NCI-H2227 (cell line): ENCODE measurements around the gene RAD17.
"Not testable (repeated sequence)": the region's sequence is repeated elsewhere in the genome, so short reads cannot be mapped to it uniquely, and the experiment has no call there.

Source experiments
- DNase-seq: peaks from one replicate; lab custom pipeline; 2025; ENCODE audit not compliant: unreplicated experiment; lab: John Stamatoyannopoulos, UW

Gene RAD17

GRCh38 chr5:69374911-69375446, 5.4 kb downstream of the RAD17 start:
- no peak for DNase-seq

GRCh38 chr5:69378376-69378775, 8.8 kb downstream of the RAD17 start:
- DNase-seq, result no peak

DNA sequence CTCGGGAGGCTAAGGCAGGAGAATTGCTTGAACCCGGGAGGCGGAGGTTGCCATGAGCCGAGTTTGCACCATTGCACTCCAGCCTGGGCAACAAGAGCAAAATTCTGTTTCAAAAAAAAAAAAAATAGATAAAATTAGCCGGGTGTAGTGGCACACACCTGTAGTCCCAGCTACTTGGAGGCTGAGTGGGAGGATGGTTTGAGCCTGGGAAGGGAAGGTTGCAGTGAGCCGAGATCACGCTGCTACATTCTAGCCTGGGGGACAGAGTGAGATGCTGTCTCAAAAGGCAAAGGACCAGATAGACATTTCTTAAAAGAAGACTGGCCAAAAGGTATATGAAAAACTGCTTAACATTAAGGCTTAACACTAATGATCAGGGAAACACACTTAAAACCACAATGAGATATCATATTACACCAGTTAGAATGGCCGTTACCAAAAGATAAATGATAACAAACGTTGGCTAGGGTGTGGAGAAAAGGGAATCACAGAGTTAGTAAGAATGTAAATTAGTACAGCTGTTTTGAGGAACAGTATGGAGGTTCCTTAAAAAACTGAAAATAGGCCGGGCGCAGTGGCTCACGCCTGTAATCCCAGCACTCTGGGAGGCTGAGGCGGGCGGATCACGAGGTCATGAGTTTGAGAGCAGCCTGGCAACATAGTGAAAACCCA, 35.2 kb downstream of the RAD17 start:
- DNase-seq, result no peak

- peak; percentile 62 for DNase-seq
Observed at GRCh38 chr5:69414885-69415583, 45.4 kb downstream of the RAD17 start, which contains the start of gene MARVELD2. TSS of gene MARVELD2 (plus strand) at chr5:69415116. CDS start at chr5:69419386, 4,270 bp downstream.

GRCh38 chr5:69415584-69415958, 46.0 kb downstream of the RAD17 start:
- DNase-seq, result no peak

GRCh38 chr5:69416180-69416579, 46.6 kb downstream of the RAD17 start:
- no peak for DNase-seq

DNA sequence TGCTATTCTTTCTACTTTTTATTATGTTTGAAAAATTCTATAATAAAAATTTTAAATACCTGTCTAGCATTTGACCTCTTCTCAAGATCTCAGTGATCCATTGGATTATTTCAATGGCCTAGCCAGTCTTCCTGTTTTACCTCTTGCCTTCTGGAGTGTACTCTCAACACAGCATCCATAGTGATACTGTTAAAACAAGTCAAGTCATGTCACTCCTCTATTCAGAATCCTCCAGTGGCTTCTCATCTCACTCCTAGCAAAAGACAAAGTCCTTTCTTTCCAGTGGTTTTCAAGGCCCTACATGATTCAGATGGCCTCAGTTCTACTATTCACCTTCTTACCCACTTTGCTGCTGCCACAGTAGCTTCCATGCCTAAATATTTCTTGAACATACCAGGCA, 47.1 kb downstream of the RAD17 start:
- no peak for DNase-seq

GRCh38 chr5:69418554-69418953, 48.9 kb downstream of the RAD17 start:
- no peak for DNase-seq

- no peak for DNase-seq
Observed at GRCh38 chr5:69431424-69432303, 62.0 kb downstream of the RAD17 start.

- DNase-seq, result no peak
Observed at GRCh38 chr5:69432412-69433206, 63.0 kb downstream of the RAD17 start.

GRCh38 chr5:69435276-69435884, 65.8 kb downstream of the RAD17 start:
- DNase-seq, result not testable (repeated sequence)

DNA sequence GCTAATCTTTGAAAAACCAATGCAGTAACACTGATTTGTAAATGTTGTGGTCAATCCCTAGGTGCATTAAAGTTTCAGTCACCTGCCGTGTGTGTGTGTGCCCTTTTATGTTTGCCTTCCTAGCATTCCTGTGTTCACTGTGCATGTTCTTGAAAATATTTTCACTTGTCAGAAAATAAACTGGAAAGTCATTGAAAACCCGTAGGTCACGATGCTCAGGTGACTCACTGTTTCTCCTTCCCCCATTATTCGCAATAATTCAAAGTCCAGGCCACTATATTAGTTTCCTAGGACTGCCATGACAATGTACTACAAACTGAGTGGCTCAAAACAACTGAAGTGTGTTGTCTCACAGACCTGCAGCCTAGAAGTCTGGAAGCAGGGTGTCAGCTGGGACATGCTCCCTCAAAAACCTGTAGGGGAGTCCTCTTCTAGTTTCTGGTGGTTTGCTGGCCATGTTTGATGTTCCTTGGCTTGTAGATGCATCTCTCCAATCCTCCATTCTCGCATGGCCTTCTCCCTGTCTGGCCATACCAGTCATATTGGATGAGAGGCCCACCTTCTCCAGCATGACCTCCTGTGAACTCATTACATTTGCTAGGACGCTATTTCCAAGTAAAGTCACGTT, 74.6 kb downstream of the RAD17 start:
- DNase-seq, result no peak

DNA sequence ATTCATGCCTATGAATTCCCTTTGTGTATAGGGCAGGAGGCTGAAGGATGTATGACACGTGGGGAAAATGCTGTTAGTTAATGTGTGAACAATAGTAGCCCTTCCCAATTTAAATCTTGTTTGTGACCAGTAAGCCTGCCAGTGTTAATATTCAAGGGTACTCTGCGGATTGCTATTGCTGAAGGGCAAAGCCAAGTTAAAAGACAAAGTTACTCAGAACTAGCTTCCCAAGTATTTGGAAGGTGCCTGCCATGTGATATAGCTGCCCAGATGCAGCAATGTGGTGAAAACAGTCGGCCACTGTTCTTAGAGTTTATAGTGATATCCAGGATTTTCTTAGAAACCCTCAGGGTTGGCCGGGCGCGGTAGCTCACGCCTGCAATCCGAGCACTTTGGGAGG, 79.9 kb downstream of the RAD17 start:
- DNase-seq, result no peak

DNA sequence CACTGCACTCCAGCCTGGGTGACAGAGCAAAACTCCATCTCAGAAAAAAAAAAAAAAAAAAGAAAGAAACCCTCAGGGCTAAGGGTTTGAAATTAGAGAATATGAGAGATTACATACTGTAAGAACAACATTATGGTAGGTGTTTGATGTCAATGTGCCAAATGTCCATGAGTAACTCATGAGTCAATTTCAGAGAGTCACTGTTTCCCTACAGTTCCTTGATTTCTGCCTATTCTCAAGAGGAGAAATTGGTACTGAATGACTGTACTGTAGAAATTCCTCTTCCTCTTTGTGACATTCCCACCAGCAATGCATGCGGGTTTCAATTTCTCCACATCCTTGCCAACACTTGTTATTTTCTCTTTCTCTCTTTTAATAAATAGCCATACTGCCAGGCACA, 80.5 kb downstream of the RAD17 start:
- DNase-seq, result no peak

DNA sequence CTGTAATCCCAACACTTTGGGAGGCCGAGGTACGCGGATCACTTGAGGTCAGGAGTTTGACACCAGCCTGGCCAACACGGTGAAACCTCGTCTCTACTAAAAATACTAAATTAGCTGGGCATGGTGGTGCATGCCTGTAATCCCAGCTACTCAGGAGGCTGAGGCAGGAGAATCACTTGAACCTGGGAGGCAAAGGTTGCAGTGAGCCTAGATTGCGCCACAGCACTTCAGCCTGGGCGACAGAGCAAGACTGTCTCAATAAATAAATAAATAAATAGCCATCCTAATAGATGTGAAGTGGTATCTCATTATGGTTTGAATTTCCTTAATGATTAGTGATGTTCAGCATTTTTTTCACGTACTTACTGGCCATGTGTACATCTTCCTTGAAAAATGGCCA, 80.9 kb downstream of the RAD17 start:
- DNase-seq, result not testable (repeated sequence)

DNA sequence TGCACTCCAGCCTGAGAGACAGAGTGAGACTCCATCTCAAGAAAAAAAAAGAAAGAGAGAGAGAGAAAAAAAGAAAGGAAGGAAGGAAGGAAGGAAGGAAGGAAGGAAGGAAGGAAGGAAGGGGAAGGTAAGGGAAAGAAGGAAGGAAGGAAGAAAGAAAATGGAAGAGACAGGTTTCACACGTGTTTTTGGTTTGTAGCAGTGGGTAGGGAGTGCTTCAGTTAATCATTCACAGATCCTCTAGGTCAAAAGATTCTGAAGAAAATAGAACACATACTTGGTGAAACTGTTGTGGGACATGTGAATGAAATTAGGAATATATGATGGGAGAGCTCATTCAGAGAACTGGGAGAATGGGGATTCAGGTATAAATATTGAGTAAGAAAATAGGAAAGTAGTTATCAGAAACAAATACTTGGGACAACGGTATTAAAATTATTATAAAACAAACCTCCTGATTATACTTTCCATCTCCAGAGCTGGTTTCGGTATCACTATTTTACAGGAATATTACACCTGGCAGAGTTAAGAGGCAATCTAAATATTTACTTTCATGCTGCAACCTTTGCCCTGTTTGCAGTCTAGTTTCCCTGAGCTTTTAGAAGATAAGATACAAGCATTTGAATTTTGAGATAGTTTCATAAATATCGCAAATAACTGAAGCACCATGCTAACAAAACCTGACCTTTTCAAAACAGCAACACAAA, 82.5 kb downstream of the RAD17 start:
- no peak for DNase-seq

DNA sequence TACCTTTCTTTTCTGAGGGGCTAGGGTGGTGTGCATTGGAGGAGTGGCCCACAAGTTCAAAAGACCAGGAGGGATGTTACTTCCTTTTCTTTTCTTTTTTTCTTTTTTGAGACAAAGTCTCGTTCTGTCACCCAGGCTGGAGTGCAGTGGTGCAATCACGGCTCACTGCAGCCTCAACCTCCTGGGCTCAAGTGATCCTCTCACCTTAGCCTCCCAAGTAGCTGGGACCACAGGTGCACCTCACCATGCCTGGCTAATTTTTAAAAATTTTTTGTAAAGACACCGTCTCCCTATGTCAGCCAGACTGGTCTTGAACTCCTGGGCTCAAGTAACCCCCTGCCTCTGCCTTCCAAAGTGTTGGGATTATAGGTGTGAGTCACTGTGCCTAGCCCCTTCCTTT, 83.9 kb downstream of the RAD17 start:
- not testable (repeated sequence) for DNase-seq

GRCh38 chr5:69454460-69455249, 85.0 kb downstream of the RAD17 start:
- no peak for DNase-seq
